NCI-H69 (cell line): ENCODE data around the gene ARR3.
"Not testable (repeated sequence)": the region's sequence is repeated elsewhere in the genome, so short reads cannot be mapped to it uniquely, and the experiment has no call there.

Experiments used
- DNase-seq: peaks from one replicate; lab custom pipeline; 2025; lab: John Stamatoyannopoulos, UW

ARR3 gene

GRCh38 chrX:70268034-70268433 is at the start of gene ARR3:
Gene ARR3, plus strand, starts transcription at chrX:70268334. Its CDS starts 1,052 bp downstream, at chrX:70269386.
- no peak for DNase-seq

GRCh38 chrX:70219938-70220764 is 48.0 kb upstream of the ARR3 start:
- peak; percentile 91 for DNase-seq

GRCh38 chrX:70226048-70226447 is 42.1 kb upstream of the ARR3 start:
- no peak for DNase-seq

GRCh38 chrX:70226687-70227086 is 41.4 kb upstream of the ARR3 start:
- no peak for DNase-seq

- DNase-seq: no peak
Observed at GRCh38 chrX:70231666-70232065, 36.5 kb upstream of the ARR3 start.

GRCh38 chrX:70234355-70234754 is 33.8 kb upstream of the ARR3 start, which contains the start of gene AWAT1:
Gene AWAT1, plus strand, starts transcription at chrX:70234655. Its CDS starts 41 bp downstream, at chrX:70234696.
- DNase-seq: no peak

GRCh38 chrX:70240751-70241150 is 27.4 kb upstream of the ARR3 start:
- DNase-seq: no peak

- no peak for DNase-seq
Observed at GRCh38 chrX:70241501-70241900, 26.6 kb upstream of the ARR3 start.

GRCh38 chrX:70243601-70244000 is 24.5 kb upstream of the ARR3 start:
- DNase-seq: not testable (repeated sequence)

GRCh38 chrX:70244881-70245280 is 23.3 kb upstream of the ARR3 start:
- DNase-seq: no peak

- no peak for DNase-seq
Observed at GRCh38 chrX:70247252-70247651, 20.9 kb upstream of the ARR3 start.

- DNase-seq: no peak
Observed at GRCh38 chrX:70252491-70252890, 15.6 kb upstream of the ARR3 start.

GRCh38 chrX:70253377-70254062 is 14.6 kb upstream of the ARR3 start:
- DNase-seq: peak; percentile 1

- no peak for DNase-seq
Observed at GRCh38 chrX:70254063-70254400, 14.1 kb upstream of the ARR3 start.

- DNase-seq: no peak
Observed at GRCh38 chrX:70254909-70255308, 13.2 kb upstream of the ARR3 start.

GRCh38 chrX:70255452-70255851 is 12.7 kb upstream of the ARR3 start:
- no peak for DNase-seq

GRCh38 chrX:70257423-70258288 is 10.5 kb upstream of the ARR3 start:
- no peak for DNase-seq

GRCh38 chrX:70260104-70260503 is 8.0 kb upstream of the ARR3 start, which contains the start of gene P2RY4:
Gene P2RY4, minus strand, starts transcription at chrX:70260204. Its CDS starts 580 bp downstream, at chrX:70259624.
- no peak for DNase-seq

- DNase-seq: peak; percentile 65
Observed at GRCh38 chrX:70262952-70263567, 5.1 kb upstream of the ARR3 start.

- DNase-seq: no peak
Observed at GRCh38 chrX:70264784-70265183, 3.4 kb upstream of the ARR3 start.

GRCh38 chrX:70274029-70274428 is 5.9 kb downstream of the ARR3 start:
- not testable (repeated sequence) for DNase-seq

- no peak for DNase-seq
Observed at GRCh38 chrX:70279081-70279480, 10.9 kb downstream of the ARR3 start.
